Nephron progenitor cell (in vitro differentiated cells): ENCODE results near the gene C3orf62.
A peak's percentile ranks its signal among the peaks of the same experiment; 100 is the strongest.

Source experiments
- DNase-seq: peaks from one replicate; pipeline ENCODE4 v3.0.0; 2021
- H3K27ac Mint-ChIP-seq: 2 replicates; pipeline ENCODE4 v1.8.0; 2021; ENCODE audit warnings: mild to moderate bottlenecking, moderate library complexity, mixed read lengths
- H3K27me3 Mint-ChIP-seq: 2 replicates; pipeline ENCODE4 v1.8.0; 2021; ENCODE audit warnings: mild to moderate bottlenecking, low read depth, mixed read lengths; ENCODE audit not compliant: poor library complexity
- H3K36me3 Mint-ChIP-seq: 2 replicates; pipeline ENCODE4 v1.8.0; 2021; ENCODE audit warnings: low read depth, mixed read lengths
- H3K4me1 Mint-ChIP-seq: 2 replicates; pipeline ENCODE4 v1.8.0; 2021; ENCODE audit warnings: mixed read lengths
- H3K4me3 Mint-ChIP-seq: 2 replicates; pipeline ENCODE4 v1.8.0; 2021; ENCODE audit warnings: mild to moderate bottlenecking, moderate library complexity, mixed read lengths
- H3K9me3 Mint-ChIP-seq: 2 replicates; pipeline ENCODE4 v1.8.0; 2021; ENCODE audit warnings: mild to moderate bottlenecking, moderate library complexity, mixed read lengths
- CTCF ChIP-seq: fragments of 200-600 bp; sonication (generic); IDR thresholded peaks from 2 replicates; pipeline ENCODE4 v1.5.0; 2021; ENCODE audit warnings: antibody characterized with exemption

Gene C3orf62

GRCh38 chr3:49266410-49267095, 10.5 kb downstream of the C3orf62 start:
- DNase-seq, result no peak
- no peak for TF ChIP-seq CTCF
- H3K27ac Mint-ChIP-seq, result peak overlapping the region; percentile 22
- peaks cover 3% of the 10 kb centered on the region for H3K27me3 Mint-ChIP-seq
- no peaks in the 10 kb centered on the region for H3K9me3 Mint-ChIP-seq
- H3K4me1 Mint-ChIP-seq, result no peaks in the 10 kb centered on the region
- H3K36me3 Mint-ChIP-seq, result peaks cover 6% of the 10 kb centered on the region
- H3K4me3 Mint-ChIP-seq, result no peak overlapping the region

- no peak overlapping the region for H3K4me3 Mint-ChIP-seq
- H3K27me3 Mint-ChIP-seq, result peaks cover 3% of the 10 kb centered on the region
- no peaks in the 10 kb centered on the region for H3K9me3 Mint-ChIP-seq
- peaks cover 2% of the 10 kb centered on the region for H3K36me3 Mint-ChIP-seq
- H3K4me1 Mint-ChIP-seq, result no peaks in the 10 kb centered on the region
- TF ChIP-seq CTCF, result no peak
- no peak for DNase-seq
- H3K27ac Mint-ChIP-seq, result no peak overlapping the region
These were observed 11.2 kb downstream of the C3orf62 start for GRCh38 chr3:49265661-49266386.

- H3K4me1 Mint-ChIP-seq, result no peaks in the 10 kb centered on the region
- H3K4me3 Mint-ChIP-seq, result no peak overlapping the region
- H3K36me3 Mint-ChIP-seq, result no peaks in the 10 kb centered on the region
- no peak for TF ChIP-seq CTCF
- no peak for DNase-seq
- no peaks in the 10 kb centered on the region for H3K9me3 Mint-ChIP-seq
- no peak overlapping the region for H3K27ac Mint-ChIP-seq
- no peaks in the 10 kb centered on the region for H3K27me3 Mint-ChIP-seq
These were observed 13.7 kb downstream of the C3orf62 start for GRCh38 chr3:49263159-49263889.

GRCh38 chr3:49260806-49261324, 16.2 kb downstream of the C3orf62 start:
- Mint-ChIP-seq H3K9me3 (no peaks in the 10 kb centered on the region), H3K4me3 (no peak overlapping the region), H3K27ac (peak overlapping the region; percentile 79), H3K4me1 (peaks cover 7% of the 10 kb centered on the region), H3K27me3 (no peaks in the 10 kb centered on the region), H3K36me3 (no peaks in the 10 kb centered on the region)
- no peak for DNase-seq
- no peak for TF ChIP-seq CTCF

GRCh38 chr3:49257187-49257586, 19.8 kb downstream of the C3orf62 start:
- no peaks in the 10 kb centered on the region for H3K36me3 Mint-ChIP-seq
- H3K9me3 Mint-ChIP-seq, result no peaks in the 10 kb centered on the region
- no peak for DNase-seq
- no peak overlapping the region for H3K4me3 Mint-ChIP-seq
- no peak overlapping the region for H3K27ac Mint-ChIP-seq
- no peaks in the 10 kb centered on the region for H3K27me3 Mint-ChIP-seq
- TF ChIP-seq CTCF, result no peak
- peaks cover 12% of the 10 kb centered on the region for H3K4me1 Mint-ChIP-seq
